Measurements from ENCODE around the gene KLHL26. TPM values are rescaled to one million over a fixed set of nuclear protein-coding genes. Genes with fewer than 3 reads are reported as not detected.
A peak's percentile ranks its signal among the peaks of the same experiment; 100 is the strongest.

Gene KLHL26
- total RNA-seq, 4 donors from 2014 or later, result 9.9 to 16.0 (median 10.9) TPM

- Histone ChIP-seq H3K36me3 (no peaks in the 10 kb centered on the region), H3K27ac (peak overlapping the region; percentile 78 to 86 (median 82)), H3K4me1 (peaks cover 0 to 30% (median 9%) of the 10 kb centered on the region in 4 donors), H3K9me3 (no peaks in the 10 kb centered on the region), H3K4me3 (peak overlapping the region; percentile 62 to 79 (median 72)), H3K27me3 (no peaks in the 10 kb centered on the region)
- DNase-seq, result peak in 1 of 3 donors; percentile 63
- peak in 1 of 6 experiments; percentile 13 for TF ChIP-seq CTCF (IDR thresholded peaks at IDR 0.05)
- TF ChIP-seq POLR2A (IDR thresholded peaks at IDR 0.05), result no peak
Observed at GRCh38 chr19:18637673-18638630, 1.1 kb downstream of the KLHL26 start.

GRCh38 chr19:18639706-18640243, 2.9 kb downstream of the KLHL26 start:
- no peaks in the 10 kb centered on the region for H3K36me3 ChIP-seq
- no peak overlapping the region for H3K27ac ChIP-seq
- DNase-seq, result no peak
- no peak for TF ChIP-seq POLR2A (IDR thresholded peaks at IDR 0.05)
- TF ChIP-seq CTCF (IDR thresholded peaks at IDR 0.05), result no peak
- no peaks in the 10 kb centered on the region for H3K9me3 ChIP-seq
- H3K27me3 ChIP-seq, result no peaks in the 10 kb centered on the region
- peaks cover 0 to 33% (median 13%) of the 10 kb centered on the region in 4 donors for H3K4me1 ChIP-seq
- no peak overlapping the region for H3K4me3 ChIP-seq

GRCh38 chr19:18644196-18645034, 7.6 kb downstream of the KLHL26 start:
- peak in 1 of 6 experiments; percentile 18 for TF ChIP-seq CTCF (IDR thresholded peaks at IDR 0.05)
- no peak for TF ChIP-seq POLR2A (IDR thresholded peaks at IDR 0.05)
- Histone ChIP-seq H3K27ac (no peak overlapping the region), H3K4me3 (no peak overlapping the region), H3K4me1 (peaks cover 0 to 17% (median 6%) of the 10 kb centered on the region in 4 donors), H3K9me3 (no peaks in the 10 kb centered on the region), H3K36me3 (no peaks in the 10 kb centered on the region), H3K27me3 (no peaks in the 10 kb centered on the region)
- DNase-seq, result no peak

GRCh38 chr19:18645035-18645511, 8.2 kb downstream of the KLHL26 start:
- Histone ChIP-seq H3K36me3 (no peaks in the 10 kb centered on the region), H3K27ac (no peak overlapping the region), H3K9me3 (no peaks in the 10 kb centered on the region), H3K4me3 (no peak overlapping the region), H3K4me1 (peaks cover 0 to 17% (median 6%) of the 10 kb centered on the region in 4 donors), H3K27me3 (no peaks in the 10 kb centered on the region)
- no peak for DNase-seq
- TF ChIP-seq POLR2A (IDR thresholded peaks at IDR 0.05), result no peak
- TF ChIP-seq CTCF (IDR thresholded peaks at IDR 0.05), result no peak
